BLaER1 (cell line): ENCODE data around the gene PCBP3.

Experiments used
- H3K27ac ChIP-seq: shearing (Covaris generic); formaldehyde crosslinking; 2 replicates; pipeline ENCODE4 v1.8.1; 2022
- H3K27me3 ChIP-seq: shearing (Covaris generic); formaldehyde crosslinking; 2 replicates; pipeline ENCODE4 v1.8.1; 2022
- H3K36me3 ChIP-seq: shearing (Covaris generic); formaldehyde crosslinking; 2 replicates; pipeline ENCODE4 v1.8.1; 2022
- H3K4me1 ChIP-seq: shearing (Covaris generic); formaldehyde crosslinking; 2 replicates; pipeline ENCODE4 v1.8.1; 2022
- H3K4me2 ChIP-seq: shearing (Covaris generic); formaldehyde crosslinking; 2 replicates; pipeline ENCODE4 v1.8.1; 2022
- H3K4me3 ChIP-seq: shearing (Covaris generic); formaldehyde crosslinking; 2 replicates; pipeline ENCODE4 v1.8.1; 2022
- H3K9ac ChIP-seq: shearing (Covaris generic); formaldehyde crosslinking; 2 replicates; pipeline ENCODE4 v1.8.1; 2022
- H3K9me3 ChIP-seq: shearing (Covaris generic); formaldehyde crosslinking; 2 replicates; pipeline ENCODE4 v1.8.1; 2022
- H4K20me1 ChIP-seq: shearing (Covaris generic); formaldehyde crosslinking; 2 replicates; pipeline ENCODE4 v1.8.1; 2022
- Cebpa-rat ChIP-seq: shearing (Covaris generic); IDR thresholded peaks from 2 replicates; pipeline ENCODE4 v1.8.1; 2022

PCBP3 gene

GRCh38 chr21:45872902-45873301 is 229.4 kb downstream of the PCBP3 start:
- H3K27me3 ChIP-seq, result no peaks in the 10 kb centered on the region
- H3K36me3 ChIP-seq, result peaks cover 3% of the 10 kb centered on the region; the same call in 1 of the 2 replicates
- H3K4me2 ChIP-seq, result peak overlapping the region; percentile 75; the same call in 1 of the 2 replicates
- H4K20me1 ChIP-seq, result peaks cover 14% of the 10 kb centered on the region; the same call in 1 of the 2 replicates
- no peak overlapping the region for H3K9ac ChIP-seq
- H3K4me3 ChIP-seq, result no peak overlapping the region
- H3K27ac ChIP-seq, result no peak overlapping the region
- no peak for TF ChIP-seq Cebpa-rat
- peaks cover 71% of the 10 kb centered on the region for H3K4me1 ChIP-seq
- no peaks in the 10 kb centered on the region for H3K9me3 ChIP-seq

GRCh38 chr21:45873418-45873817 is 229.9 kb downstream of the PCBP3 start:
- Histone ChIP-seq H3K36me3 (peaks cover 3% of the 10 kb centered on the region; the same call in 1 of the 2 replicates), H3K27me3 (no peaks in the 10 kb centered on the region), H3K4me1 (peaks cover 71% of the 10 kb centered on the region), H3K27ac (no peak overlapping the region), H3K9me3 (no peaks in the 10 kb centered on the region), H3K4me2 (no peak overlapping the region), H4K20me1 (peaks cover 11% of the 10 kb centered on the region; the same call in 1 of the 2 replicates), H3K9ac (no peak overlapping the region), H3K4me3 (no peak overlapping the region)
- TF ChIP-seq Cebpa-rat, result no peak

- Histone ChIP-seq H3K4me2 (no peak overlapping the region), H3K27me3 (no peaks in the 10 kb centered on the region), H3K4me3 (no peak overlapping the region), H3K9me3 (no peaks in the 10 kb centered on the region), H3K36me3 (peaks cover 3% of the 10 kb centered on the region; the same call in 1 of the 2 replicates), H3K9ac (no peak overlapping the region), H3K4me1 (peaks cover 66% of the 10 kb centered on the region), H3K27ac (no peak overlapping the region), H4K20me1 (peaks cover 6% of the 10 kb centered on the region; the same call in 1 of the 2 replicates)
- TF ChIP-seq Cebpa-rat, result no peak
Measured at GRCh38 chr21:45873866-45874265, 230.3 kb downstream of the PCBP3 start.

- Histone ChIP-seq H3K4me2 (no peak overlapping the region), H3K27me3 (no peaks in the 10 kb centered on the region), H3K9ac (no peak overlapping the region)
Measured at GRCh38 chr21:45874716-45875415, 231.3 kb downstream of the PCBP3 start.

GRCh38 chr21:45875416-45875760 is 231.9 kb downstream of the PCBP3 start:
- no peak for TF ChIP-seq Cebpa-rat
- H4K20me1 ChIP-seq, result peaks cover 10% of the 10 kb centered on the region; the same call in 1 of the 2 replicates
- H3K36me3 ChIP-seq, result peaks cover 3% of the 10 kb centered on the region; the same call in 1 of the 2 replicates
- no peaks in the 10 kb centered on the region for H3K9me3 ChIP-seq
- no peak overlapping the region for H3K4me3 ChIP-seq
- no peak overlapping the region for H3K9ac ChIP-seq
- H3K27me3 ChIP-seq, result no peaks in the 10 kb centered on the region
- H3K27ac ChIP-seq, result no peak overlapping the region
- H3K4me1 ChIP-seq, result peaks cover 62% of the 10 kb centered on the region
- no peak overlapping the region for H3K4me2 ChIP-seq

More at GRCh38 chr21:45874716-45875415, 231.3 kb downstream of the PCBP3 start:
- Histone ChIP-seq H3K27ac (no peak overlapping the region), H3K4me3 (no peak overlapping the region), H3K9me3 (no peaks in the 10 kb centered on the region), H3K4me1 (peaks cover 60% of the 10 kb centered on the region), H4K20me1 (peaks cover 6% of the 10 kb centered on the region; the same call in 1 of the 2 replicates), H3K36me3 (peaks cover 3% of the 10 kb centered on the region; the same call in 1 of the 2 replicates)
- no peak for TF ChIP-seq Cebpa-rat

GRCh38 chr21:45875881-45876280 is 232.4 kb downstream of the PCBP3 start:
- Histone ChIP-seq H3K27me3 (no peaks in the 10 kb centered on the region), H4K20me1 (peaks cover 13% of the 10 kb centered on the region; the same call in 1 of the 2 replicates), H3K27ac (peak overlapping the region; percentile 13; the same call in 1 of the 2 replicates), H3K4me2 (0 out of 2 replicates have a peak overlapping the region, but pooled peaks have one; percentile 32), H3K9me3 (no peaks in the 10 kb centered on the region), H3K4me3 (no peak overlapping the region), H3K4me1 (peaks cover 62% of the 10 kb centered on the region), H3K36me3 (peaks cover 3% of the 10 kb centered on the region; the same call in 1 of the 2 replicates), H3K9ac (peak overlapping the region; percentile 38; the same call in 1 of the 2 replicates)
- no peak for TF ChIP-seq Cebpa-rat

- no peaks in the 10 kb centered on the region for H3K27me3 ChIP-seq
- H3K27ac ChIP-seq, result peak overlapping the region; percentile 13; the same call in 1 of the 2 replicates
- H4K20me1 ChIP-seq, result peaks cover 15% of the 10 kb centered on the region; the same call in 1 of the 2 replicates
Measured at GRCh38 chr21:45876381-45877170, 233.1 kb downstream of the PCBP3 start.

GRCh38 chr21:45877171-45877438 is 233.6 kb downstream of the PCBP3 start:
- Histone ChIP-seq H3K27me3 (no peaks in the 10 kb centered on the region), H3K4me3 (no peak overlapping the region), H3K36me3 (peaks cover 3% of the 10 kb centered on the region; the same call in 1 of the 2 replicates), H3K4me1 (peaks cover 51% of the 10 kb centered on the region), H3K9ac (no peak overlapping the region), H3K9me3 (no peaks in the 10 kb centered on the region), H3K4me2 (peak overlapping the region; percentile 32), H3K27ac (no peak overlapping the region), H4K20me1 (peaks cover 15% of the 10 kb centered on the region; the same call in 1 of the 2 replicates)
- no peak for TF ChIP-seq Cebpa-rat

More at GRCh38 chr21:45876381-45877170, 233.1 kb downstream of the PCBP3 start:
- Histone ChIP-seq H3K9me3 (no peaks in the 10 kb centered on the region), H3K36me3 (peaks cover 3% of the 10 kb centered on the region; the same call in 1 of the 2 replicates), H3K4me1 (peaks cover 56% of the 10 kb centered on the region), H3K9ac (peak overlapping the region; percentile 38; the same call in 1 of the 2 replicates), H3K4me3 (no peak overlapping the region), H3K4me2 (peak overlapping the region; percentile 32)
- no peak for TF ChIP-seq Cebpa-rat

GRCh38 chr21:45877821-45878469 is 234.4 kb downstream of the PCBP3 start:
- no peak for TF ChIP-seq Cebpa-rat
- H4K20me1 ChIP-seq, result peaks cover 15% of the 10 kb centered on the region; the same call in 1 of the 2 replicates
- H3K4me2 ChIP-seq, result peak overlapping the region; percentile 4; the same call in 1 of the 2 replicates
- H3K36me3 ChIP-seq, result peaks cover 3% of the 10 kb centered on the region; the same call in 1 of the 2 replicates
- H3K27me3 ChIP-seq, result no peaks in the 10 kb centered on the region
- H3K27ac ChIP-seq, result no peak overlapping the region
- H3K9ac ChIP-seq, result no peak overlapping the region
- peaks cover 42% of the 10 kb centered on the region for H3K4me1 ChIP-seq
- no peak overlapping the region for H3K4me3 ChIP-seq
- no peaks in the 10 kb centered on the region for H3K9me3 ChIP-seq
